Measurements from ENCODE around the gene MTF1.
A peak's percentile ranks its signal among the peaks of the same experiment; 100 is the strongest.

MTF1 gene

GRCh38 chr1:37846647-37847339 lies 12.6 kb downstream of the MTF1 start:
- TF ChIP-seq SP1 (IDR thresholded peaks at IDR 0.05), result no peak
- TF ChIP-seq ARNT (IDR thresholded peaks at IDR 0.05), result no peak
- TF ChIP-seq PKNOX1 (IDR thresholded peaks at IDR 0.05), result no peak
- TF ChIP-seq SUZ12 (IDR thresholded peaks at IDR 0.05), result no peak
- no peak for TF ChIP-seq HDGF (IDR thresholded peaks at IDR 0.05; ENCODE audit: borderline replicate concordance)
- no peak for TF ChIP-seq NFRKB (IDR thresholded peaks at IDR 0.05)
- TF ChIP-seq TARDBP (IDR thresholded peaks at IDR 0.05), result no peak
- TF ChIP-seq LEF1 (IDR thresholded peaks at IDR 0.05; ENCODE audit: borderline replicate concordance), result no peak
- DNase-seq (ENCODE audit: extremely low spot score), result no peak
- CTCF ChIA-PET, result no interaction called here
- POLR2A ChIA-PET, result interaction anchor here (1.0 to 1.8 kb wide), 2 partner anchors 13 kb away, joined by 3 to 7 read pairs; partner anchors contain the start of gene MTF1

- ChIA-PET POLR2A (interaction anchor here (1.0 kb wide), 1 partner anchor 14 kb away, joined by 3 read pairs; no protein-coding TSS in a partner anchor), CTCF (no interaction called here)
- DNase-seq (ENCODE audit: extremely low spot score), result no peak
- TF ChIP-seq HDGF (IDR thresholded peaks at IDR 0.05; ENCODE audit: borderline replicate concordance), result no peak
- no peak for TF ChIP-seq SP1 (IDR thresholded peaks at IDR 0.05)
- no peak for TF ChIP-seq FOXA1 (IDR thresholded peaks at IDR 0.05)
- TF ChIP-seq TARDBP (IDR thresholded peaks at IDR 0.05), result no peak
- TF ChIP-seq CTBP1 (IDR thresholded peaks at IDR 0.05; ENCODE audit: borderline replicate concordance), result no peak
- TF ChIP-seq SUZ12 (IDR thresholded peaks at IDR 0.05), result no peak
- no peak for TF ChIP-seq FOXK2 (IDR thresholded peaks at IDR 0.05)
- TF ChIP-seq ZNF384 (IDR thresholded peaks at IDR 0.05), result no peak
- no peak for TF ChIP-seq NFRKB (IDR thresholded peaks at IDR 0.05)
- no peak for TF ChIP-seq ELF4 (IDR thresholded peaks at IDR 0.05)
- TF ChIP-seq ARNT (IDR thresholded peaks at IDR 0.05), result no peak
- no peak for TF ChIP-seq BHLHE40 (IDR thresholded peaks at IDR 0.05; ENCODE audit: borderline replicate concordance)
- TF ChIP-seq PKNOX1 (IDR thresholded peaks at IDR 0.05), result no peak
- TF ChIP-seq FOXM1 (IDR thresholded peaks at IDR 0.05; ENCODE audit: borderline replicate concordance), result no peak
- TF ChIP-seq LEF1 (IDR thresholded peaks at IDR 0.05; ENCODE audit: borderline replicate concordance), result no peak
- TF ChIP-seq L3MBTL2 (conservative IDR thresholded peaks at IDR 0.05), result no peak
Measured at GRCh38 chr1:37845786-37846185, 13.6 kb downstream of the MTF1 start.

- DNase-seq (ENCODE audit: extremely low spot score), result no peak
- CTCF ChIA-PET, result no interaction called here
- TF ChIP-seq NFRKB (IDR thresholded peaks at IDR 0.05), result no peak
- peak; percentile 15; the same call in 1 of the 2 replicates for TF ChIP-seq PKNOX1 (IDR thresholded peaks at IDR 0.05)
- TF ChIP-seq ARNT (IDR thresholded peaks at IDR 0.05), result no peak
- no peak for TF ChIP-seq FOXM1 (IDR thresholded peaks at IDR 0.05; ENCODE audit: borderline replicate concordance)
- POLR2A ChIA-PET, result no interaction called here
Measured at GRCh38 chr1:37845049-37845646, 14.2 kb downstream of the MTF1 start.

GRCh38 chr1:37844536-37844935 lies 14.9 kb downstream of the MTF1 start:
- CTCF ChIA-PET, result interaction anchor here (0.6 kb wide), 1 partner anchor 227 kb away, joined by 3 read pairs; no protein-coding TSS in a partner anchor
- TF ChIP-seq SUZ12 (IDR thresholded peaks at IDR 0.05) (no peak), L3MBTL2 (conservative IDR thresholded peaks at IDR 0.05) (no peak), ARNT (IDR thresholded peaks at IDR 0.05) (no peak), LEF1 (IDR thresholded peaks at IDR 0.05; ENCODE audit: borderline replicate concordance) (no peak), FOXK2 (IDR thresholded peaks at IDR 0.05) (no peak), CTBP1 (IDR thresholded peaks at IDR 0.05; ENCODE audit: borderline replicate concordance) (no peak), TARDBP (IDR thresholded peaks at IDR 0.05) (no peak)
- DNase-seq (ENCODE audit: extremely low spot score), result no peak
- POLR2A ChIA-PET, result no interaction called here

GRCh38 chr1:37841652-37842051 lies 17.7 kb downstream of the MTF1 start:
- ChIA-PET CTCF (interaction anchor here (1.6 kb wide), 1 partner anchor 33 kb away, joined by 3 read pairs; no protein-coding TSS in a partner anchor), POLR2A (interaction anchor here (0.6 kb wide), 1 partner anchor 18 kb away, joined by 3 read pairs; the partner anchor contains the start of gene MTF1)
- no peak for TF ChIP-seq FOXK2 (IDR thresholded peaks at IDR 0.05)
- TF ChIP-seq ARNT (IDR thresholded peaks at IDR 0.05), result no peak
- no peak for TF ChIP-seq HDGF (IDR thresholded peaks at IDR 0.05; ENCODE audit: borderline replicate concordance)
- TF ChIP-seq CTBP1 (IDR thresholded peaks at IDR 0.05; ENCODE audit: borderline replicate concordance), result no peak
- no peak for TF ChIP-seq FOXM1 (IDR thresholded peaks at IDR 0.05; ENCODE audit: borderline replicate concordance)
- TF ChIP-seq BHLHE40 (IDR thresholded peaks at IDR 0.05; ENCODE audit: borderline replicate concordance), result no peak
- DNase-seq (ENCODE audit: extremely low spot score), result no peak

GRCh38 chr1:37840711-37841110 lies 18.7 kb downstream of the MTF1 start:
- no peak for TF ChIP-seq FOXK2 (IDR thresholded peaks at IDR 0.05)
- TF ChIP-seq ZNF384 (IDR thresholded peaks at IDR 0.05), result no peak
- no peak for TF ChIP-seq NFRKB (IDR thresholded peaks at IDR 0.05)
- no peak for TF ChIP-seq TARDBP (IDR thresholded peaks at IDR 0.05)
- ChIA-PET POLR2A (no interaction called here), CTCF (interaction anchor here (1.0 to 1.6 kb wide), 2 partner anchors 11 to 32 kb away, joined by 3 read pairs; no protein-coding TSS in a partner anchor)
- DNase-seq (ENCODE audit: extremely low spot score), result no peak

Data from HEK293T (cell line).